HTERT RPE-1 (cell line): ENCODE data around the gene ADCY7.

ENCODE experiments used
- in situ Hi-C: fragments of 300-500 bp; cut with MboI; formaldehyde crosslinking; loops from 4 replicates; pipeline ENCODE4 v1.14.3; 2020; ENCODE audit warnings: low sequenced_read_pairs

The ADCY7 gene

GRCh38 chr16:50310308-50311133, 44.2 kb downstream of the ADCY7 start:
- in situ Hi-C loops: no loop called here

GRCh38 chr16:50311134-50311528, 44.8 kb downstream of the ADCY7 start:
- in situ Hi-C loops: no loop called here

GRCh38 chr16:50311891-50312501, 45.6 kb downstream of the ADCY7 start:
- in situ Hi-C loops: no loop called here

GRCh38 chr16:50313596-50314478, 47.5 kb downstream of the ADCY7 start:
- in situ Hi-C loops: no loop called here

- in situ Hi-C loops: no loop called here
Measured at GRCh38 chr16:50314665-50315064, 48.3 kb downstream of the ADCY7 start.

- in situ Hi-C loops: no loop called here
Measured at GRCh38 chr16:50315346-50315997, 49.1 kb downstream of the ADCY7 start.

GRCh38 chr16:50316102-50316847, 49.9 kb downstream of the ADCY7 start:
- in situ Hi-C loops: no loop called here

- in situ Hi-C loops: no loop called here
Measured at GRCh38 chr16:50316848-50317630, 50.7 kb downstream of the ADCY7 start.

- in situ Hi-C loops: no loop called here
Measured at GRCh38 chr16:50318796-50319578, 52.6 kb downstream of the ADCY7 start.

GRCh38 chr16:50320310-50320709, 54.0 kb downstream of the ADCY7 start:
- in situ Hi-C loops: no loop called here

- in situ Hi-C loops: no loop called here
Measured at GRCh38 chr16:50322333-50322732, 56.0 kb downstream of the ADCY7 start.

GRCh38 chr16:50323335-50324011, 57.1 kb downstream of the ADCY7 start:
- in situ Hi-C loops: no loop called here

- in situ Hi-C loops: no loop called here
Measured at GRCh38 chr16:50324345-50324744, 58.0 kb downstream of the ADCY7 start.

- in situ Hi-C loops: no loop called here
Measured at GRCh38 chr16:50326264-50326663, 59.9 kb downstream of the ADCY7 start.

- in situ Hi-C loops: no loop called here
Measured at GRCh38 chr16:50326835-50327465, 60.6 kb downstream of the ADCY7 start.

- in situ Hi-C loops: no loop called here
Measured at GRCh38 chr16:50329446-50330189, 63.3 kb downstream of the ADCY7 start.

GRCh38 chr16:50331570-50331969, 65.2 kb downstream of the ADCY7 start:
- in situ Hi-C loops: no loop called here
